GM21619 (cell line): ENCODE measurements around the gene KCNAB2.

ENCODE experiments used
- ATAC-seq: cut with Tn5 transposase; IDR thresholded peaks from one replicate; pipeline ENCODE4 v1.9.1; 2021; ENCODE audit not compliant: unreplicated experiment

The KCNAB2 gene

DNA sequence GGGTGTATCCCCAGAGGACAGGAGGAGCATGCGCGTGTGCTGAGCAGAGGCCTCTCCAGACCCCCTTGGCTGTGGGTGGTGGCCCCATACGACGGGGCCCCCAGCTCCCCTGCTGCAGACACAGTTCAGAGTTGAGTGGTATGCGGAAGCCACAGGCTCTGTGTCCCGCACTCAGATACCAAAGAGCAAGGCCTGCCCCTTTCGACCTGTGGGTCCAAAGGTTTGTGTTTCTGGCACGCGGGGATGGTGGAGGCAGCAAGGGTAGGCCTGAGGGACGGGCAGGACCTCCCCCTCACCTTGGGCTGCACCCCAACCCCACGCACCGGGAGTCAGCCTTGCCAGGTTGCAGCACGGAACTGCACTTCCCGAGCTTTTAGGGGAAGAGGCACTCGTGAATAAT, at the start of gene KCNAB2:
Gene KCNAB2 (plus strand): TSS at position 328 of the 400 bp plus-strand sequence. CDS start 5,649 bp downstream, outside the sequence.
- ATAC-seq: no peak

DNA sequence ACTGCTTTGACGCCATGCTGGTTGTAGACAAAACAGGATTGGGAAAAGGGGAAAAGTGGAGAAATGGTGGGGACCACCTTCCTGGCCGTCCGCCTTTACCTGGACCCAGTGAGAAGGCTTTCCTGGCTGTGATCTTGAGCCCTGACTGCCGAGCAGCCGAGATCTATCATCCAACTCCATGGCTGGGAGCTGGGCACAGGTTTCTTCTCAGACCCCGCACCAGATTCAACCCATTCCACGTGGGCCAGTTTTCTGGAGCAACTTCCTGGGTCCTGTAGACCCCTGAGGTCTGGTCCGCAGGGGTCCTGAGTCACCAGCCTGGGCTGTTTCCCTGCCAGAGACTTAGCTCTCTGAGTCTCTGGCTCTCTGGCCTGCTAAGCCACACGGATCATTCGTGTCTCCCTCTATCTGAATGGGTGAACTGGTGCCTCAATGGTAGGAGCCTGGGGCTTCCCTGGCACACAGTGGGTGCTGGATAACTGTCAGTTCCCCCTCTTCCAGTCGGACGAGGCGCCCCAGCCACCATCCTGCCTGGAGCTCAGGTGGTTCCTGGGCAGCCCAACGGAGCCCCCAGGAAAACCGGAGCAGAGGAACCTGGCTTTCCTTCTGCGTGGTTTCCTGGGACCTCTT, 48.9 kb upstream of the KCNAB2 start:
- ATAC-seq: no peak

DNA sequence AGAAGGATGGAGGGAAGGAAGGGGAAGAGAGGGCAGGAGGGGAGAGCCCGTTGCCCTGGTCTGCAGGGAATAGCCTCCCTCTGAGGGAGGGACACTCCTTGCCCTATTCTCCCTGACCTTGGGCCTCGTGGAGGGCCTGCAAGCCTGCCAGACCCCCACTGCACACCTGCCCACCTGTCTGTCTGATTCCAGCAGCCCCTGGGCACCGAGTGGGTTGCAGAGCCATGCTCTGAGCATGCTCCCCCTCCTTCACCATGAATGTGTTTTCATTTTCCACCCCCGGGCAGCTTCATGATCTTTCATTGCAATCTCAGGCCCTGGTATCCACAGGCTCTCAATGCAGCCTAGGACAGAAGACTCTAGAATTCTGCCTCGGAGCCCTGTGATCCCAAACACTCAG, 48.4 kb upstream of the KCNAB2 start:
- ATAC-seq: no peak

DNA sequence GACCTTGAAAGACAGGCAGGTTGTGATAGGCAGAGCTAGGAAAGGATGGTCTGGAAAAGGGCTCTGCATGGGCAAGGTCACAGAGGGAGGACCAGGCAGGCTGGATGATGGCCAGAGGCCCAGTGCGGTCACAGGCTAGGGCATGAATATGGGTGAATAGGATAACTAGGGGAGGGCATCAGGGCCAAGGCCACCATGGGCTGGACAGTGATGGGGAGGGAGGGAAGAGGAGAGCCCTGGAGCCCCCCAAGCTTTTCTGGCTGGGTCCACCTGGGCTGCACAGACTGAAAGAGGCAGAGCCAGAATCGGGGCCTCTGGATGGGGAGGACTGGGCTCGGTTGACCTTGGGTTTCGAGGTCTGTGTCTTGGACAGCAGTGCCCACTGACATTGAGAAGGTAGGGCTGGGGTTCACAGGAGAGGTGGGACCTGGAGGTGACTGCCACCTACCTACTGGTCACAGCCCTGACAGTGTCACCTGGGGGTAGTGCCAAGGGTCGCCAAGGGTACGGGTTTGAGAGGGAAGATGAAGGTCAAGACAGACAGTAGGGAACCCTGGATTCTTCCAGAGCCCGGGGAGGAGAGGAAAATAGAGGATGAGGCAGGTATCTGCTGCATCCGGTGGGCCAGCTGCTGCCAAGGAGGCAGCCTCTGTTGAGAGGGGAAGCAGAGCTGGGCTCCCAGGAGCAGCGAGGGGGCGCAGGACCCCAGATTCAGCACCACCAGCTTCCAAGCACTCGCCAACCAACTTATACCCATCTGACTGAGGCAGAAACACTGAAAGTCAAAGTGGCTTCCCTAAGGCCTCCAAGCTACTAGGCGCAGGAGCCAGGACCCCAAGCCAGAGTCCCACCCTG, 47.4 kb upstream of the KCNAB2 start:
- ATAC-seq: no peak

DNA sequence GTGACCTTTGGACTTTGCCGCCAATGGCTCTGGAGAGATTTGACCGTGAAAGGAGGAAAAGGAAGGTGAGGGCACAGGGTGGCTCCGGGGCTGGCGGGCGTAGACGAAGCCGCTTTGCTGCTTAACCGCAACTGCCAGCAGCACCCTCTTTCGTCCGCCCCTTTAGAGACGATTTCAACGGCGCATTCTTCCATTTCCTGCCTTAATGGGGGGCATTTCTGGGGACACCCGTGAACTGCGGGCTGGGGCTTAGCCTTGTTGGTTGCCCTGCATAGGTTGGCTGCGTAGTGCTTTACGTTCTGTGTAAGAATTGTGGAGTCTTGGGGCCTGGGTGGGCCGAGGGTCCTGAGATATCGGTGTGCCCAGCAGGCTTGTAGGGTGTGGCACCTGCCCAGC, 46.8 kb upstream of the KCNAB2 start:
- no peak for ATAC-seq

DNA sequence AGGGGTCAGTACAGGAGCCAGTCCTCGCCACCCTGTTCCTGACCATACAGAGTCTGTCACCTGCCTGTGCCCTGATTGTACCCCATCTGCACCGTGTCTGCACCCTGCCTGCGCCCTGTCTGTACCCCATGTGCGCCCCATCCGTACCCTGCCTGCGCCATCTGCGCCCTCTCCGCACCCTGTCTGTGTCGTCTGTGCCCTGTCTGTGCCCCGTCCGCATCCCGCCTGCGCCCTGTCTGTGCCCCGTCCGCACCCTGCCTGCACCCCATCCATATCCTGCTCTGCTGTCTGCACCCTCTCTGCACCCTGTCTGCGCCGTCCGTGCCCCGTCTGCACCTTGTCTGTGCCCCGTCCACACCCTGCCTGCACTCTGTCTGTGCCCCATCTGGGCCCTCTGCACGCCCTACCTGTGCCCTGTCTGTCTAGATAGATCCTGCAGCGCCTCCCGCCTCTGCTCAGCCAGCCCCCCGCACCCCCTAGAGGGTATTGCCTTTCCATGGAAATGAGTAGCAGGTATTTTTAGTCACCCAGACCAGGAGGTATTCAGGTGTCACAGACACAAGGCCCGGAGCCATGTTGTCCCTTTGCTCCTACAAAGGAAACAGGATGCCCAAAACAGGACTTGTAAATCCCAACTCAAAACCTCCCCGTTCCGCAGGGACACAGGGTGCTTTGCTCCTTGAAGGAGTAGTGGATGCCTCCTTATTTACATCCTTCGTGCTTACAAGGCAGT, 45.8 kb upstream of the KCNAB2 start:
- ATAC-seq: no peak

DNA sequence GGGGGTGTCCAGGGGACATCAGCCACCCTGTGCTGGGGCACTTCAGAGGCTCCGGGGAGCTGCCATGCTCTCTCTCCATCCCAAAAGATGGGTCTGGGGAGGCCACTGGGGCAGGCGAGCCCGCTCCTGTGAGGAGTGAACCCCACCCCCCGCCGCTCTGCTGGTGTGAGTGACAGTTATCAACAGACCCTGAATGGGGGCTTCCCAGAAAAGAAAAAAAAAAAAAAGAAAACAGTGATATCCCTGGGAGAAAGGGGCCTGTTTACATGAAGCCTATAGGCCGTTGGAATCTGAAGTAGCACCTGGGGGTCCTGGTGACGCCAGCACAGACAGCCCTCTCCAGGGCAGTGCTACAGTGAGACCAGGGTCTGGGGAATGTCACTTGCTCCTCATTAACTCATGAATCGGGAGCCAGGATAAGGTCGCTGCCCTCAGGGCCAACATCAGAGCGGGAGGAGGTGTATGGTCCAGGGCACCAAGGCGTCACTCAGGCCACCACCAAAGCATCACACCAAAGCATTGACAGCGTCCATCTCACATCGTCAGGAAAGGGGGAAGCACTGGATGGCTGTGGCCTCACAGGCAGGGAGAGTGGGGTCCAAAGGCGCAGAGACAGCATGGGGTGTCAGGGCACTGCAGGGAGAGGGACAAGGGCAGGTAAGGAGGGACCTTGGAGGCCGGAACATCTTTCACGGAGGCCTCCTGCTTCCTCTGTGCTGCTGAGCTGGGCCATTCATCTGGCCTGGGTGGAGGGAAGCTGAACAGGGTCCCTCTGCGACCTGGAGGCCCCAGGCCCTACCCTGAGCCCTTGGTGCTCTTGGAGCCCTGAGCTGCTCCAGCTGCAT, 45.0 kb upstream of the KCNAB2 start:
- ATAC-seq: no peak

DNA sequence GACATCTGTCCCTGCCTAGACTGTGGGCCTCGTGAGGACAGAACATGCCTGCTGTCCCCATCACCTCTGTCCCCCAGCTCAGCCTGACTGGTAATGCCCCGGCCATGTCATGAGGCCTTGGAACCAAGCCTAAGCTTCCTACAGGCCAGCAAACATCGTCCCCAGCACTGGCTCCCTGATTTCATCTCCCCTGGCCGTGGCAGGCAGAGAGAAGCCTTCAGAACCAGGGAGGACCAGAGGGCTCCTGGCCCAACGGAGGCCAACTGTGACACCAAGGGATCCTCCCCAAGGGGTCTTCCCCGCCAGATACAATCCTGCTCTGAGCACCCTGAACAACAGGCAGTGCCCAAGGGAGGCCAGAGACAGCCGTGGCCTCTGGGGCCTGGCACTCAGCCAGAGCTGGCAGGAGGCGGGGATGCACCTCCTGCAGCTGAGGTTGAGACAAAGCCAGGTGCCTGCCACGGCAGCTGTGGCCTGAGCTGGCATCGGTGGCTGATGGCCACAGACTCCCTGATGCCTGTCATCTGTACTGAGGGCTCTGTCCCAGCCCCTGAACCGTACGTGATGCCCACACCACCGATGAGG, 43.6 kb upstream of the KCNAB2 start:
- no peak for ATAC-seq

DNA sequence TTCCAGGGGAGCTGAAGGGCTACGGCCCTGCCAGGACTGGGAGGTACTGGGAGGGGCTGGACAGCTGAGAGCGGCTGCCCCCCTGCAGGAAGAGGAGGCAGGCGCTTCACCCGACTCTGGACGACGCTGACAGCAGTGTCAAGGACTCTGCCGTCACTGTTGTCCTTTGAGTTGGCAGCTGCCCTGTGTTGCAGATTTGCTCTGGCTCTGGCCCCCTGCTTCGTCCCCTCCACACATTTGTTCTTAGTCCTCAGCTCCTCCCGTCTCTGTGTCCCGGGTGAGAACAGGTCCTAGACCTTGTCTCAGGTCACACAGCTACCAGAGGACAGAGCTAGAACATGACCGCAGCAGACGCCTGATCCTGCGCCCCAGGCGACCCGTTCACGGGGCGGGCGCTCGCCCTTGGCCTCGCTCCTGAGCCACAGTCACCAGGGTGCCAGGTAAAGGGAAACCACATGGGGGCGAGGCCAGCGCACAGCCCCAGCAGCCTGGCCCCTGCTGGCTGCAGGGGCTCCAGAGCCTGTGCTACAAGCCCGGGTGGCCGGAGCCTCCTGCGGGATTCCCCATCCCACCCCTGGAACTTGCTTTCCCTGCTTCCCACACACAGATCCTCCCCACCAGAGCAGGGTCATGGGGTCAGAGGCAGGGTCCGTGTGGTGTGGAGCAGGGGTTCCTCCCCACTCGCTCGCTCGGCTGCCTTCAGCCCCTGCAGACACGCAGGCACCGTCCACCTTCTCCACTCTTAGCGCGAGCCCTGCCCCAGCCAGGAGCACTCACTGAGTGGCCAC, 42.8 kb upstream of the KCNAB2 start:
- no peak for ATAC-seq

DNA sequence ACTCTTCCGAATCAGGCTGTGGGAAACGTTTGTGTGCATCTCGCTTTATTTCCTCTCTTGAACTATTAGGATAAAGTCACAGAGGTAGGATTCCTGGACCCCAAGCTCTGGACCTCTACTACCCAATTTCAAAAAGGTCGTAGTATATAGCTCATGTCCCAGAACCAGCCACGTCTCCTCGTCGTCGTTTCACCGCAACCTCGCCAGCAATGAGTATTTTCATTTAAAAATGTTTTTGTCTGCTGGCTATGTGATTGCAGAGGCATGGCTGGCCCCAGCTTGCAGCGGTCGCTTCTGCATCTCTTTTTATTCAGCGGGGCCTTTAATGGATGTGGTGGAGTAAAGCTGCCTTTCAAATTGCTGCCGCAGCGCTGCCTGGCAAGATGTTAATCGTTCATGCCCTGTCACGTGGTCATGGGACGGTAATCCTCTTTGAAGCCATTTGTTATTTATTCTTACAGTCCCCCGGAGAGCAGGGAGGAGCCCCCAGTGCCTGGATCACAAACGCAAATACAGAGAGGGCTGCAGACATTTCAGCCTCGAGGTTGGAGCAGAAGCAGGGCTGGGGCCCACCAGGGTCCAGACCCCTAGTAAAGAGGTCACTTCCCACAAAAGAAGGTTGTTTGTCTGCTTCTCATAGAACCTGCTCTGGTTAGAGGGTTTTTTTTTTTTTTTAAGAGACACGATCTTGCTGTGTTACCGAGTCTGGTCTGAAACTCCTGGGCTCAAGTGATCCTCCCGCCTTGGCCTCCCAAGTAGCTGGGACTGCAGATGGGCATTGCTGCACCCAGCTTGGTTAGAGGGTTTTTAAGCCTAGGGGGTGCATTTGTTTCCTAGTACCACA, 41.9 kb upstream of the KCNAB2 start:
- ATAC-seq: no peak

DNA sequence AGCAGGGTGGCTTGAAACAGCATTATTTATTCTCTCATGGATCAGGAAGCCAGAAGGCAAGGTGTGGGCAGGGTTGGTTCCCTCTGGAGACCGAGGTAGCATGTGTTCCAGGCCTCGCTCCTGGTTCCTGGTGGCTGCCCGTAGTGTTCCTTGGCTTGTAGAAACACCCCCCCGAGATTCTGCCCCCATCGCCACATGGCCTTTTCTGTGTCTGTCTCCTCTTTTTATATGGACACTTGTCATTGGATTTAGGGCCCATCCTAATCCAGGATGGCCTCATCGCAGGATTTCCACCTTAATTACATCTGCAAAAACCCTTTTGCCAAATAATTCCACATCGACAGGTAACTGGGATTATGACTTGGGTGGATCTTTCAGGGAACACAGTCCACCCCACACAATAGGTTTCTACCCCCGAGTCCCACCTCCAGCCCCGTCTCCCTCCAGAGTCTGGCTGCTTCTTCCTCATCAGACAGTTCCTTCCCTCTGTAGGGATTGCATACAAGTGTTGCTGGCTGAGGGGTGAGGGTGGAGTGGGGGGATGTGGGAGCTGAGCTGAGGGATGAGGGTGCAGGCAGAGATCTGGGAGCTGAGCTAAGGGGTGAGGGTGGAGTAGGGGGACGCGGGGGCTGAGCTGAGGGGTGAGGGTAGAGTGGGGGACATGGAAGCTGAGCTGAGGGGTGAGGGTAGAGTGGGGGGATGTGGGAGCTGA, 41.1 kb upstream of the KCNAB2 start:
- no peak for ATAC-seq

DNA sequence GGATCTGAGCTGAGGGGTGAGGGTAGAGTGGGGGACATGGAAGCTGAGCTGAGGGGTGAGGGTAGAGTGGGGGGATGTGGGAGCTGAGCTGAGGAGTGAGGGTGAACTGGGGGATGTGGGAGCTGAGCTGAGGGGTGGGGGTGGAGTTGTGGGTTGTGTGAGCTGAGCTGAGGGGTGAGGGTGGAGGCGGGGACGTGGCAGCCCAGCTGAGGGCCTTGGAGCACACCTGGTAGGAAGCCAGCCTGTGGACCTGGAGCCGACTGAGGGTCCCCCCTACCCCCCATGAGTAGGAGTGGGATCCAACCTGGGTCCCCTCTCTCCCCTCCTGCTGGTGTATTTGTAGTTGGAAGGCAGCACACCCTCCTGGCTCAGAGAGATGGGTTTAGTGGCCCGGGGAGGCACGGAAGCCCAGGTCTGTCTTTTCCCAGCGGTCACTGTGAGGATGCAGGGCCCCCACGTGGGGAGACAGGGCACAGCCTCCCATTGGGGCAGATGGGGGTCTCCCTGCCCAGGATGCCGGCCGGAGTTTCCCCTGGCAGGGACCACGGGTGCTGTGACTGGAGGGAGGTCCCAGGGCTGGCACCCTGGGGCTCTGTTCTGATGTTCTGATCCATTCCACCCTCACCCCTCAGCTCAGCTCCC, 40.3 kb upstream of the KCNAB2 start:
- ATAC-seq: no peak

DNA sequence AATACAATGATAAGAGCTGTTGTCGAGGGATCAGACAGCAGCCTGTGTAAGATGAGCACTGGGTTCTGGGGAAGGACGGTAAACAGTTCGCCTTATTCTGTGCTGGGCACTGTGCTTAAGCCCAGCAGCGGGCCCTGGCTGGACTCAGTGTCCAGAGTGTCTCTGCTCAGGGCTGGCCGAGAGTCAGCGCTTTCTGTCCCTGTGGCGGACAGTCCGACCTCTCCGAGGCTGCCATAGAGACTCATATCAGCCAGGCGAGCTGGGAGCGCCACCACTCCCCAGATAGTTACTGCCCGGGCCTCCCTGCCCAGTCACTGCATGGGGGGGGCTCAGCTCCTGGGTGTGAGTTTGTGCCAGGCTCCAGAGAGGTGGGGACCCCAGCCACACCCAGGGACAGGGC, 38.8 kb upstream of the KCNAB2 start:
- ATAC-seq: no peak

DNA sequence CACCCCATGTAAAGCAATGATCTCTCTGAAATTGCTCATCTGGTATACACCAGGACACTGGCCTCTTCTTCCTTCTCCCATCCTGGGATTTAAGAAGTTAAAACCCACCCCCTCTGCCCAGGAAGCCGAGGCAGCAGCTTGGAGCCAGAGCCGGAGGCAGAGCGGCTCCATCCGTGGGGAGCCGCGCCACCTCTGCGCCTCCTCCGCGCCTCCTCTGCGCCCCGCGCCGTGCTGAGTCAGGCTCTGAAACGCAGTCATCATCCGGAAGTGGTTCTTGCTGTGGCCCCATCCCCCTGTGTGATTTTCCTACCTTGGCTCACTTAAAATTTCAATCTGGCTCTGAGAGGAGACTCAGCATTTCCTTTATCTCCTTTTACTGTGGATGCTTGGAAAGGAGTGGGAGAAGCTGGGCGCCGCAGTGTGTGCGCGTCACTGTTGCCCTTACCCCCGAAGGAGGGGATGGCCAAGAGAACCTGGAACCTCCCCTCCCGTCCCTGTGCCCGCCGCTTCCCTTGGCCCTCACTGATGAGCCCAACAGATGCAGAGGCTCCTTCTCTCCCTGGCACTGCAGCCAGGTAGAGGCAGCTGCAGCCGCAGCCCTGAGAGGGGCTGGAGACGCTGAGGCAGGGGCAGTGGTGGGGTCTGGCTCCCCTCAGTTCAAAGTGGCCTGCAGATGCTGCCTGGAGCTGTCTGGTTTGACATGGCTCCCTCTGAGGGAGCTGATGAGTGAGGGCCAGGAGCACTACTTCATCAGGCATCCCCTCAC, 38.2 kb upstream of the KCNAB2 start:
- ATAC-seq: no peak

DNA sequence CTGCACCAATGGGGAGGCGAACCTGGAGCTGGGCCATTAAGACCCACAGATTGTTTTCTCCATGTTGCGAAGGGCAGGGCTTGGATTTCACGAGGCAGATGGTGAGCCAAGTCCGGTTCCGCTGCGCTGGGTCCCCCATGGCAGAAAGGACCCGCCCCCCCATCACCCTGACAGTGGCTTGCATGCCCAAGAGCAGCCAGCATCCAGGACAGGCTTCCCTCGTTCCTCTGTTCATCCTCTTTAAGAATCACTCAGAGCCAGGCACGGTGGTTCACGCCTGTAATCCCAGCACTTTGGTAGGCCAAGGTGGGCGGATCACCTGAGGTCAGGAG, 37.6 kb upstream of the KCNAB2 start:
- ATAC-seq: no peak

DNA sequence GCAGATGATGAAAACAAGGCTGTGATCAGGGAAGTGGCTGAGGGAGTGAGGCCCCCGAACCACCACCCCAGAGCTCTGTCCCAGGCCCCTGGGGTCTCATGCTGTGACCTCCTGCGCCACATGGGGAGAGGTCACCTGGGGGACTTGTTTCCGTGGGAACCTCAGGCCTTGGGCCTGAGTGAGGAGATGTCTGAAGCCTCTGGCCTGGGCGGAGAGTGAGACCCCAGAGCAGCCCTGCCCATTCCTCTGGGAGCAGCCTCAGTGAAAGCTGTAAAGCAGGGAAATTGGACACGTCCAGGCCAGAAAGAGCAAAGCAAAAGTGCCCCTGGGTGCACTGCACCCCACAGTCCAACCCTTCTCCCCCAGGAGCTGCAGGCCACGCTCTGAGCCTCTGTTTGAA, 37.0 kb upstream of the KCNAB2 start:
- ATAC-seq: no peak
